ENCODE results near the gene CHRDL2. TPM values are rescaled to one million over a fixed set of nuclear protein-coding genes. Genes with fewer than 3 reads are reported as not detected.

The CHRDL2 gene
- total RNA-seq, 1 experiment from 2014 or later: 0.39 TPM

DNA sequence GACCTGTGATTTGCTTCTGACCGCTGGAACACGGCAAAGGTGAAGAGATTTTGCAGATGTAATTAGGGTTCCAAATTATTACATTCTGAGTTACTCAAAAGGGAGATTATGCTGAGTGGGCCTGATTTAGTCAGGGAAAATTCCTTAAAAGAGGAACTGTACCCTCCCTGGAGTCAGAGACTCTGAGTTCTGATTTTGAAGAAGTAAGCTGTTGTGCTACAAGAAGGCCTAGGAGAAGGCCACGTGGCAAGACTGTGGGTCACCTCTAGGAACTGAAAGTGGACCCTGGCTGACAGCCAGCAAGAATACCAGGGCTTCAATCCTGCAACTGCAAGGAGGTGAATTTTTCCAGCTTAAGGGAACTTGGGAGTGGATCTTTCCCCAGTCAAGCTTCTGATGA, 45.3 kb downstream of the CHRDL2 start:
- H3K4me1 Mint-ChIP-seq: peaks cover 11 to 19% of the 10 kb centered on the region in 2 experiments

More for the DNA sequence above, 45.3 kb downstream of the CHRDL2 start:
- no peak overlapping the region for H3K4ac ChIP-seq (ENCODE audit: low read depth, low read length)
- no peak overlapping the region for H4K8ac ChIP-seq (replicated peaks; ENCODE audit: insufficient read length, low read depth, low read length)
- no peak overlapping the region for H2BK120ac ChIP-seq (ENCODE audit: low read depth, low read length, poor library complexity, severe bottlenecking)
- no peaks in the 10 kb centered on the region for H3K27me3 ChIP-seq (ENCODE audit: insufficient read depth, low read length)
- no peak overlapping the region for H3K18ac ChIP-seq (ENCODE audit: insufficient read length, low read depth, low read length)
- Mint-ChIP-seq H3K27me3 (ENCODE audit: low read depth) (peaks cover 10% of the 10 kb centered on the region), H3K27ac (no peak overlapping the region), H3K36me3 (ENCODE audit: insufficient read depth in 1 of 3, low read depth in 3 of 3) (no peaks in the 10 kb centered on the region; a peak in 1 of 7 replicates), H3K4me3 (no peak overlapping the region), H3K9me3 (no peaks in the 10 kb centered on the region)
- no peak overlapping the region for H2BK12ac ChIP-seq (ENCODE audit: insufficient read length, low read depth, low read length)
- H3K56ac ChIP-seq (ENCODE audit: insufficient read length, low read depth, low read length): no peak overlapping the region
- H3K23me2 ChIP-seq (ENCODE audit: insufficient read length, low read depth, low read length, poor library complexity, severe bottlenecking): no peaks in the 10 kb centered on the region
- H3T11ph ChIP-seq (ENCODE audit: low read length): no peak overlapping the region
- H2BK15ac ChIP-seq (ENCODE audit: low read depth, low read length): no peak overlapping the region
- H4K5ac ChIP-seq (ENCODE audit: insufficient read length, low read depth, low read length): no peak overlapping the region
- no peak for DNase-seq
- no peak overlapping the region for H2AFZ ChIP-seq (ENCODE audit: low read length)
- H3K27ac ChIP-seq (ENCODE audit: insufficient read length, low read depth, low read length): no peak overlapping the region
- H3K4me2 ChIP-seq (ENCODE audit: insufficient read depth, insufficient read length, low read length): no peak overlapping the region
- no peaks in the 10 kb centered on the region for H4K20me1 ChIP-seq (ENCODE audit: control insufficient read depth, insufficient read depth, insufficient read length)
- WGBS (ENCODE audit: extremely low coverage, insufficient read length, low lambda C conversion rate): no CpG with 5 or more reads among the region's 3 CpGs
- H3K9me3 ChIP-seq (ENCODE audit: control insufficient read depth, low read depth, low read length): no peaks in the 10 kb centered on the region
- no peak overlapping the region for H3K9ac ChIP-seq (ENCODE audit: extremely low read depth, insufficient read length, low read length)
- H3K79me2 ChIP-seq (ENCODE audit: insufficient read depth, low read length): no peaks in the 10 kb centered on the region
- H2AK5ac ChIP-seq (ENCODE audit: insufficient read length, low read length): no peak overlapping the region
- no peak overlapping the region for H4K91ac ChIP-seq (ENCODE audit: insufficient read length, low read depth, low read length)
- H2BK20ac ChIP-seq (ENCODE audit: low read depth, low read length, poor library complexity, severe bottlenecking): no peak overlapping the region
- H2BK5ac ChIP-seq (ENCODE audit: insufficient read length, low read length): no peak overlapping the region
- H3K79me1 ChIP-seq (ENCODE audit: insufficient read depth, low read depth, low read length, poor library complexity, severe bottlenecking): no peaks in the 10 kb centered on the region
- TF ChIP-seq, protein P1, sequence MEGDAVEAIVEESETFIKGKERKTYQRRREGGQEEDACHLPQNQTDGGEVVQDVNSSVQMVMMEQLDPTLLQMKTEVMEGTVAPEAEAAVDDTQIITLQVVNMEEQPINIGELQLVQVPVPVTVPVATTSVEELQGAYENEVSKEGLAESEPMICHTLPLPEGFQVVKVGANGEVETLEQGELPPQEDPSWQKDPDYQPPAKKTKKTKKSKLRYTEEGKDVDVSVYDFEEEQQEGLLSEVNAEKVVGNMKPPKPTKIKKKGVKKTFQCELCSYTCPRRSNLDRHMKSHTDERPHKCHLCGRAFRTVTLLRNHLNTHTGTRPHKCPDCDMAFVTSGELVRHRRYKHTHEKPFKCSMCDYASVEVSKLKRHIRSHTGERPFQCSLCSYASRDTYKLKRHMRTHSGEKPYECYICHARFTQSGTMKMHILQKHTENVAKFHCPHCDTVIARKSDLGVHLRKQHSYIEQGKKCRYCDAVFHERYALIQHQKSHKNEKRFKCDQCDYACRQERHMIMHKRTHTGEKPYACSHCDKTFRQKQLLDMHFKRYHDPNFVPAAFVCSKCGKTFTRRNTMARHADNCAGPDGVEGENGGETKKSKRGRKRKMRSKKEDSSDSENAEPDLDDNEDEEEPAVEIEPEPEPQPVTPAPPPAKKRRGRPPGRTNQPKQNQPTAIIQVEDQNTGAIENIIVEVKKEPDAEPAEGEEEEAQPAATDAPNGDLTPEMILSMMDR (conservative IDR thresholded peaks at IDR 0.05): no peak
- H3K14ac ChIP-seq (ENCODE audit: insufficient read depth, low read length): no peak overlapping the region
- H3K23ac ChIP-seq (ENCODE audit: insufficient read length, low read depth, low read length): no peak overlapping the region
- H3K4me1 ChIP-seq (ENCODE audit: insufficient read depth, low read length): no peaks in the 10 kb centered on the region
